GM12864 (cell line): ENCODE measurements around the gene ZNF428.
A peak's percentile ranks its signal among the peaks of the same experiment; 100 is the strongest.

Experiments
- DNase-seq: peaks from one replicate; pipeline ENCODE4 v3.0.0-alpha.2; 2011; ENCODE audit warnings: low read depth
- H3K4me3 ChIP-seq: 2 replicates; pipeline ENCODE4 v1.5.1; 2011; ENCODE audit warnings: mild to moderate bottlenecking, low read depth, low read length, control low read depth
- CTCF ChIP-seq: IDR thresholded peaks from 2 replicates; pipeline ENCODE4 v1.5.1; 2011; ENCODE audit warnings: low read depth, mild to moderate bottlenecking, moderate library complexity, low read length, control low read depth, inconsistent platforms; ENCODE audit errors: missing control alignments

ZNF428 gene

DNA sequence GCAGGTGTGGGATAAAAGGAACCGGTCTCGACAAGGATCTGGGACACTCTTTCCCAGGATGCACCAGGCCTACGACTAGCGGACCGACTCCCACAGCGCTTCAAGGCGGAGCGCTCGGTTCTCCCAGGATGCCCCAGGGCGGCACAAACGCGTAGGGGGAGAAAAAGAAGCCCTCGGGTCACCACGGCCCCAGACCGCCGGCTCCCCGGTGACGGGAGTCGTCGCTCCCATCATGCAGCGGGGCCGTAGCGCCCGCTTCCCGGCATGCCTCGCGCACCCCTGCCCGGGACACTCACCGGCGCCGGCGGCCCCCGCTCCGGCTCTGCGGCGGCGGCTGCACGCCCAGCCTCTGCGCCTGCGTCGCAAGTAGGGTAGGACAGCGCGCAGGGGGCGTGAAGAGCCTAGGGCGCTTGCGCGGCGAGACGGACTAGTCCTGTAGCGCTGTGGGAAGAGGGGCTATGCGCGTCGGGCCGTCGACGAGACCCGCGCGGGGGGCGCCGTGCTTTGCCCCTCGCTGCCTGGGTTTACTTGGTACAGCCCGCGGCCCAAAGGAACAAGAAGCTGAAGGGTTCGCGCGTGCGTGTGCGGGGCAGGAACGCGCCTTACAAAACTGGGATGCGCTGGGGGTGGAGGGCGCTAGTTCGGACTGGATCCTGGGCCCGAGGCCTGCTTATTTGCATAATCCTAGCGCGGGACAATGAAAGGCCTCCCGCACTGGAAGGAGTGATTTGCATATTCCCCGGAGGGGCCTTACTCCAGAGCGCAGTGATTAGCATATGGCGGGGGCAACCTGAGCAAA, at the start of gene ZNF428:
ZNF428 (minus strand) TSS at position 368 of the 799 bp plus-strand sequence. CDS start 5,325 bp downstream, outside the sequence.
- peak within 1 kb of the TSS; percentile 80 for H3K4me3 ChIP-seq
- DNase-seq, result peak; percentile 85
- no peak for TF ChIP-seq CTCF

GRCh38 chr19:43668406-43669109, 49.1 kb upstream of the ZNF428 start:
- no peak for TF ChIP-seq CTCF
- H3K4me3 ChIP-seq, result peak overlapping the region; percentile 54
- peak; percentile 92 for DNase-seq

- no peak for TF ChIP-seq CTCF
- DNase-seq, result no peak
- no peak overlapping the region; the same call in 1 of the 2 replicates for H3K4me3 ChIP-seq
These were observed 48.5 kb upstream of the ZNF428 start for GRCh38 chr19:43667876-43668405.

DNA sequence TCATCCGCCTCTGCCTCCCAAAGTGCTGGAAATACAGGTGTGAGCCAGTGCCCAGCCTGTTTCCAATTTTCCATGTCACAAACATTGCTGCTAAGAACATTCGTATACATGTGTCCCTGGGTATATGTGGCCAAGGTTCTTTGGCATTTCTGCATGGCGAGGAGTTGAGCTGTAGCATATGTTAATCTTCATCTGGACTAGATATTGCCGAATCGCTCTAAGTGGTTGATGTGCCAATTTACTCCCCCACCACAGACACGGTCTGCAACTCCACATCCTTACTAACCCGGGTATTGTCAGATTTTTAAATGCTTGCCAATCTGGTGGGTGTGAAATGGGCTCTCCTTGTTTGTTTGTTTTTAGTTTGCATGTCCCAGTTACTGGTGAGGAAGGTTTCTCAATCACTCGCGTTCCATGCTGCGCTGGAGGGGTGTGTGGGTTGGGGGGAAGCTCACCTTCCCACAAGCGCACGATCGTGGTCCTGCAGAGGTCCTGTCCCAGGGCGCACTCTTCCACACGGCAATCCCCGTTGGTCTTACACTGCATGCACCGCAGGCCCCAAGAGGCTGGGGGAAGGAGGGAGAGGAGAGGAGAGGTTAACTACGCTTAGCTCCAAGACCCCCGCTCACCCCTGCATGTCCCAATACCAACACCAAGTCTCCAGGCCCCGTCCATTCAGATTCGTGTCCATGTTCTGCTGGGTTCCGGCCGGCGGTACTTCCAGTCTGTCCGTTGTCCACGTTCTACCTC, 47.9 kb upstream of the ZNF428 start:
- DNase-seq, result no peak
- H3K4me3 ChIP-seq, result no peak overlapping the region
- no peak for TF ChIP-seq CTCF

GRCh38 chr19:43664018-43664417, 44.6 kb upstream of the ZNF428 start:
- DNase-seq, result no peak
- no peak overlapping the region for H3K4me3 ChIP-seq

More at GRCh38 chr19:43664018-43664417, 44.6 kb upstream of the ZNF428 start:
- TF ChIP-seq CTCF, result no peak
